Measurements from ENCODE around the gene MAPK14. TPM values are rescaled to one million over a fixed set of nuclear protein-coding genes. Genes with fewer than 3 reads are reported as not detected.

The MAPK14 gene
- total and polyA plus RNA-seq, 4 donors: 16.9 to 82.7 (median 35.9) TPM

- WGBS: 83% methylated on average over 8 of the region's 8 CpGs
- Histone ChIP-seq H3K9ac (ENCODE audit: low read depth in 1 of 2, low read length in 2 of 2) (no peak overlapping the region), H3K9me3 (ENCODE audit: control insufficient read depth in 4 of 4, low read length in 3 of 4) (no peaks in the 10 kb centered on the region), H3K4me3 (ENCODE audit: low read depth in 1 of 3, low read length in 3 of 3) (no peak overlapping the region), H3K27ac (ENCODE audit: low read depth in 1 of 2, low read length in 2 of 2) (no peak overlapping the region), H3K27me3 (ENCODE audit: control insufficient read depth in 4 of 4, insufficient read depth in 4 of 4, low read length in 3 of 4) (no peaks in the 10 kb centered on the region), H3K36me3 (ENCODE audit: control insufficient read depth in 4 of 4, insufficient read depth in 3 of 4, low read depth in 1 of 4, low read length in 3 of 4) (no peaks in the 10 kb centered on the region), H3K4me1 (ENCODE audit: control insufficient read depth in 4 of 4, insufficient read depth in 4 of 4, low read length in 3 of 4) (peaks cover 7 to 36% (median 24%) of the 10 kb centered on the region in 4 donors)
- TF ChIP-seq HNF4G (IDR thresholded peaks at IDR 0.05): no peak
- TF ChIP-seq, protein P1, sequence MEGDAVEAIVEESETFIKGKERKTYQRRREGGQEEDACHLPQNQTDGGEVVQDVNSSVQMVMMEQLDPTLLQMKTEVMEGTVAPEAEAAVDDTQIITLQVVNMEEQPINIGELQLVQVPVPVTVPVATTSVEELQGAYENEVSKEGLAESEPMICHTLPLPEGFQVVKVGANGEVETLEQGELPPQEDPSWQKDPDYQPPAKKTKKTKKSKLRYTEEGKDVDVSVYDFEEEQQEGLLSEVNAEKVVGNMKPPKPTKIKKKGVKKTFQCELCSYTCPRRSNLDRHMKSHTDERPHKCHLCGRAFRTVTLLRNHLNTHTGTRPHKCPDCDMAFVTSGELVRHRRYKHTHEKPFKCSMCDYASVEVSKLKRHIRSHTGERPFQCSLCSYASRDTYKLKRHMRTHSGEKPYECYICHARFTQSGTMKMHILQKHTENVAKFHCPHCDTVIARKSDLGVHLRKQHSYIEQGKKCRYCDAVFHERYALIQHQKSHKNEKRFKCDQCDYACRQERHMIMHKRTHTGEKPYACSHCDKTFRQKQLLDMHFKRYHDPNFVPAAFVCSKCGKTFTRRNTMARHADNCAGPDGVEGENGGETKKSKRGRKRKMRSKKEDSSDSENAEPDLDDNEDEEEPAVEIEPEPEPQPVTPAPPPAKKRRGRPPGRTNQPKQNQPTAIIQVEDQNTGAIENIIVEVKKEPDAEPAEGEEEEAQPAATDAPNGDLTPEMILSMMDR (IDR thresholded peaks at IDR 0.05; ENCODE audit: low read depth, low read length, missing input control): no peak
- no peak for TF ChIP-seq FOXA2 (IDR thresholded peaks at IDR 0.05)
- no peak for TF ChIP-seq EGR1 (IDR thresholded peaks at IDR 0.05; ENCODE audit: low read depth in 2 of 2)
- DNase-seq (ENCODE audit: low spot score): no peak
These were observed 98.0 kb downstream of the MAPK14 start for GRCh38 chr6:36125575-36125974.

DNA sequence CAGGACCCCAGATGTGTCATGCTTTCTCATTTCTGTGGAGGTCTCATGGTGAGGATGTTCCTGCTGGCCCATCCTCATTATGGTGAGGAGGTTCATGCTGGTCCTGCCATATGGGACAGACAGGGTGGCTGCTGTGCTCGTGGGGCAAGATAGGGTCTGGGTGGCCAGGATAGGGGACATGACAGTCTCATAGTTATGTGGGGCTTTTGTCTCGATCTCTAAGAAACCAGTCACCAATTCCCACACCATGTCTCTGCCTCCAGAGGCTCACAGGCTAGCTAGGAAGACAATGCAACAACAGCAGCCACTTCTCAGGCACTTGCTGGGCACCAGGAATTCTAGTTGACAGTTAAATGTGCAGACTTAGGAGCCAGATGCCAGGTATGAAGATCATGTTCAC lies 98.5 kb downstream of the MAPK14 start:
- H3K36me3 ChIP-seq (ENCODE audit: control insufficient read depth in 4 of 4, insufficient read depth in 3 of 4, low read depth in 1 of 4, low read length in 3 of 4): no peaks in the 10 kb centered on the region
- no peaks in the 10 kb centered on the region for H3K27me3 ChIP-seq (ENCODE audit: control insufficient read depth in 4 of 4, insufficient read depth in 4 of 4, low read length in 3 of 4)
- H3K4me3 ChIP-seq (ENCODE audit: low read depth in 1 of 3, low read length in 3 of 3): no peak overlapping the region
- H3K27ac ChIP-seq (ENCODE audit: low read depth in 1 of 2, low read length in 2 of 2): no peak overlapping the region
- H3K9me3 ChIP-seq (ENCODE audit: control insufficient read depth in 4 of 4, low read length in 3 of 4): no peaks in the 10 kb centered on the region
- DNase-seq (ENCODE audit: low spot score): no peak
- peaks cover 9 to 37% (median 23%) of the 10 kb centered on the region in 4 donors for H3K4me1 ChIP-seq (ENCODE audit: control insufficient read depth in 4 of 4, insufficient read depth in 4 of 4, low read length in 3 of 4)
- TF ChIP-seq RAD21 (IDR thresholded peaks at IDR 0.05) (no peak), FOXA2 (IDR thresholded peaks at IDR 0.05) (no peak), YY1 (IDR thresholded peaks at IDR 0.05) (no peak), HNF4A (conservative IDR thresholded peaks at IDR 0.05) (no peak), HNF4G (IDR thresholded peaks at IDR 0.05) (no peak)
- TF ChIP-seq, protein P1 (IDR thresholded peaks at IDR 0.05; ENCODE audit: low read depth, low read length, missing input control): no peak
- TF ChIP-seq, protein P2, sequence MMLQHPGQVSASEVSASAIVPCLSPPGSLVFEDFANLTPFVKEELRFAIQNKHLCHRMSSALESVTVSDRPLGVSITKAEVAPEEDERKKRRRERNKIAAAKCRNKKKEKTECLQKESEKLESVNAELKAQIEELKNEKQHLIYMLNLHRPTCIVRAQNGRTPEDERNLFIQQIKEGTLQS (IDR thresholded peaks at IDR 0.05): no peak
- TF ChIP-seq, protein P3, sequence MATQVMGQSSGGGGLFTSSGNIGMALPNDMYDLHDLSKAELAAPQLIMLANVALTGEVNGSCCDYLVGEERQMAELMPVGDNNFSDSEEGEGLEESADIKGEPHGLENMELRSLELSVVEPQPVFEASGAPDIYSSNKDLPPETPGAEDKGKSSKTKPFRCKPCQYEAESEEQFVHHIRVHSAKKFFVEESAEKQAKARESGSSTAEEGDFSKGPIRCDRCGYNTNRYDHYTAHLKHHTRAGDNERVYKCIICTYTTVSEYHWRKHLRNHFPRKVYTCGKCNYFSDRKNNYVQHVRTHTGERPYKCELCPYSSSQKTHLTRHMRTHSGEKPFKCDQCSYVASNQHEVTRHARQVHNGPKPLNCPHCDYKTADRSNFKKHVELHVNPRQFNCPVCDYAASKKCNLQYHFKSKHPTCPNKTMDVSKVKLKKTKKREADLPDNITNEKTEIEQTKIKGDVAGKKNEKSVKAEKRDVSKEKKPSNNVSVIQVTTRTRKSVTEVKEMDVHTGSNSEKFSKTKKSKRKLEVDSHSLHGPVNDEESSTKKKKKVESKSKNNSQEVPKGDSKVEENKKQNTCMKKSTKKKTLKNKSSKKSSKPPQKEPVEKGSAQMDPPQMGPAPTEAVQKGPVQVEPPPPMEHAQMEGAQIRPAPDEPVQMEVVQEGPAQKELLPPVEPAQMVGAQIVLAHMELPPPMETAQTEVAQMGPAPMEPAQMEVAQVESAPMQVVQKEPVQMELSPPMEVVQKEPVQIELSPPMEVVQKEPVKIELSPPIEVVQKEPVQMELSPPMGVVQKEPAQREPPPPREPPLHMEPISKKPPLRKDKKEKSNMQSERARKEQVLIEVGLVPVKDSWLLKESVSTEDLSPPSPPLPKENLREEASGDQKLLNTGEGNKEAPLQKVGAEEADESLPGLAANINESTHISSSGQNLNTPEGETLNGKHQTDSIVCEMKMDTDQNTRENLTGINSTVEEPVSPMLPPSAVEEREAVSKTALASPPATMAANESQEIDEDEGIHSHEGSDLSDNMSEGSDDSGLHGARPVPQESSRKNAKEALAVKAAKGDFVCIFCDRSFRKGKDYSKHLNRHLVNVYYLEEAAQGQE (IDR thresholded peaks at IDR 0.05): no peak
- TF ChIP-seq, protein P4, sequence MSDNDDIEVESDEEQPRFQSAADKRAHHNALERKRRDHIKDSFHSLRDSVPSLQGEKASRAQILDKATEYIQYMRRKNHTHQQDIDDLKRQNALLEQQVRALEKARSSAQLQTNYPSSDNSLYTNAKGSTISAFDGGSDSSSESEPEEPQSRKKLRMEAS (IDR thresholded peaks at IDR 0.05): no peak
- H3K9ac ChIP-seq (ENCODE audit: low read depth in 1 of 2, low read length in 2 of 2): no peak overlapping the region
- 98% methylated on average over 2 of the region's 2 CpGs for WGBS
